Erythroblast (primary cell): ENCODE measurements around the gene RIC8A.
"Not testable (repeated sequence)": the region's sequence is repeated elsewhere in the genome, so short reads cannot be mapped to it uniquely, and the experiment has no call there.

Source experiments
- GATA1 ChIP-seq: IDR thresholded peaks from 2 replicates; pipeline ENCODE4 v1.6.1; 2011; ENCODE audit warnings: low read depth, mild to moderate bottlenecking, control low read depth, low read length, moderate library complexity
- POLR2A ChIP-seq: IDR thresholded peaks from 2 replicates; pipeline ENCODE4 v1.6.1; 2011; ENCODE audit warnings: mild to moderate bottlenecking, low read length

- not testable (repeated sequence) for TF ChIP-seq POLR2A, GATA1
Observed at GRCh38 chr11:193481-193880, 14.0 kb upstream of the RIC8A start.
